Chondrocyte (in vitro differentiated cells): ENCODE results near the gene CDH24. TPM values are rescaled to one million over a fixed set of nuclear protein-coding genes. Genes with fewer than 3 reads are reported as not detected.

Source experiments
- DNase-seq: peaks from one replicate; pipeline ENCODE4 v3.0.0; 2021; ENCODE audit warnings: mixed read lengths, low spot score
- H3K27ac Mint-ChIP-seq: one replicate; pipeline ENCODE4 v1.8.0; 2021; ENCODE audit warnings: mild to moderate bottlenecking, moderate library complexity, mixed read lengths; ENCODE audit not compliant: unreplicated experiment
- H3K27me3 Mint-ChIP-seq: 2 replicates; pipeline ENCODE4 v1.8.0; 2021; ENCODE audit warnings: low read depth, mixed read lengths
- H3K36me3 Mint-ChIP-seq: 2 replicates; pipeline ENCODE4 v1.8.0; 2021; ENCODE audit warnings: low read depth, mixed read lengths
- H3K4me1 Mint-ChIP-seq: 2 replicates; pipeline ENCODE4 v1.8.0; 2021; ENCODE audit warnings: low read depth, mild to moderate bottlenecking, mixed read lengths
- H3K4me3 Mint-ChIP-seq: one replicate; pipeline ENCODE4 v1.8.0; 2021; ENCODE audit warnings: mild to moderate bottlenecking, moderate library complexity, mixed read lengths; ENCODE audit not compliant: unreplicated experiment
- H3K9me3 Mint-ChIP-seq: 2 replicates; pipeline ENCODE4 v1.8.0; 2021; ENCODE audit warnings: low read depth, mixed read lengths
- total RNA-seq: library from RNA; stranded (reverse); gene quantifications from 3 replicates; pipeline ENCODE4 v1.2.1, GENCODE V29; 2021
- TF ChIP-seq, protein P1 (sequence below): fragments of 200-600 bp; sonication (generic); IDR thresholded peaks from 2 replicates; pipeline ENCODE4 v1.5.0; 2021; ENCODE audit warnings: antibody characterized with exemption, mild to moderate bottlenecking, moderate library complexity

CDH24 gene
- total RNA-seq, 1 donor from 2014 or later = 10.2 TPM

DNA sequence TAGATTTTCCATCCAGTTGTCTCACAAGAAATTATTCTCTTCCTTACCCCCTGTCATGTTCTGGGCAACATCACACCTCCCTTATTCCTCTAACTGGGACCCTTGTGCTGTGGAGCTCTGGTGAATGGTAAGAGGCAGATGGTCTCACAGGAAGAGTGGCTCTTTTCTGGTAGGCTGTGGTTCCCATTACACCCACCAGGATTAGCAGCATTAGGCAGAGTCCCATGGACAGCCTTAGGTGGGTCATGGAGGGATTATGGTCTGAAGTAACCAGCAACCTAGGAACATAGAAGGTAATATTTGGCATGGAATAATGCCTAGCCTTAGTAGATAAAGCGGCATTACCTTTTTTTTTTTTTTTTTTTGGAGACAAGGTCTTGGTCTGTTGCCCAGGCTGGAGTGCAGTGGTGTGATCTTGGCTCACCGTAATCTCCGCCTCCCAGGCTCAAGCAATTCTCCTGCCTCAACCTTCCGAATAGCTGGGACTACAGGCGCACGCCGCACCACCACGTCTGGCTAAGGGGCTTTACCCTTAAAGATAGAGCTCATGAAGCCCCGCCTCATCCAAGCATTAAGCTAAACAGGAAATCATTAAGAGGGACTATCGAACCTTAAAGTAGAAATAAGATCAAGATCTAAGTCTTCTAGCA is 42.0 kb upstream of the CDH24 start:
- H3K27ac Mint-ChIP-seq = no peak overlapping the region

DNA sequence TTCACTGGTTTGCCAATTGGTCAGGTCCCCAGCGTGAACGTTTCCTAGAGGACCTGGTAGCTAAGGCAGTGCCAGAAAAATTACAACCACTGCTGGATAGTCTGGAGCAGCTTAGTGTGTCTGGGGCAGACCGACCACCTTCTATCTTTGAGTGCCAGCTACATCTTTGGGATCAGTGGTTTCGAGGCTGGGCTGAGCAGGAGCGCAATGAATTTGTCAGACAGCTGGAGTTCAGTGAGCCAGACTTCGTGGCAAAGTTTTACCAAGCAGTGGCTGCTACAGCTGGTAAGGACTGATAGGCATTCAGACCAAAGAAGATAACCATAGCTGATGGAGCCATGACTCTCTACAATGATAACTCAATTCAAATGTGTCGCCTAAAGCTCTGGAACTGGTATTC is 40.5 kb upstream of the CDH24 start:
- peaks cover 30% of the 10 kb centered on the region for H3K4me1 Mint-ChIP-seq
- H3K9me3 Mint-ChIP-seq = no peaks in the 10 kb centered on the region
- TF ChIP-seq, protein P1, sequence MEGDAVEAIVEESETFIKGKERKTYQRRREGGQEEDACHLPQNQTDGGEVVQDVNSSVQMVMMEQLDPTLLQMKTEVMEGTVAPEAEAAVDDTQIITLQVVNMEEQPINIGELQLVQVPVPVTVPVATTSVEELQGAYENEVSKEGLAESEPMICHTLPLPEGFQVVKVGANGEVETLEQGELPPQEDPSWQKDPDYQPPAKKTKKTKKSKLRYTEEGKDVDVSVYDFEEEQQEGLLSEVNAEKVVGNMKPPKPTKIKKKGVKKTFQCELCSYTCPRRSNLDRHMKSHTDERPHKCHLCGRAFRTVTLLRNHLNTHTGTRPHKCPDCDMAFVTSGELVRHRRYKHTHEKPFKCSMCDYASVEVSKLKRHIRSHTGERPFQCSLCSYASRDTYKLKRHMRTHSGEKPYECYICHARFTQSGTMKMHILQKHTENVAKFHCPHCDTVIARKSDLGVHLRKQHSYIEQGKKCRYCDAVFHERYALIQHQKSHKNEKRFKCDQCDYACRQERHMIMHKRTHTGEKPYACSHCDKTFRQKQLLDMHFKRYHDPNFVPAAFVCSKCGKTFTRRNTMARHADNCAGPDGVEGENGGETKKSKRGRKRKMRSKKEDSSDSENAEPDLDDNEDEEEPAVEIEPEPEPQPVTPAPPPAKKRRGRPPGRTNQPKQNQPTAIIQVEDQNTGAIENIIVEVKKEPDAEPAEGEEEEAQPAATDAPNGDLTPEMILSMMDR = no peak
- no peak overlapping the region for H3K27ac Mint-ChIP-seq
- H3K27me3 Mint-ChIP-seq = no peaks in the 10 kb centered on the region
- no peak overlapping the region for H3K4me3 Mint-ChIP-seq
- no peak for DNase-seq
- H3K36me3 Mint-ChIP-seq = peaks cover 13% of the 10 kb centered on the region

More for the DNA sequence above, 42.0 kb upstream of the CDH24 start:
- peaks cover 21% of the 10 kb centered on the region for H3K4me1 Mint-ChIP-seq
- H3K9me3 Mint-ChIP-seq = no peaks in the 10 kb centered on the region
- H3K27me3 Mint-ChIP-seq = no peaks in the 10 kb centered on the region
- peaks cover 13% of the 10 kb centered on the region for H3K36me3 Mint-ChIP-seq
- H3K4me3 Mint-ChIP-seq = no peak overlapping the region
- no peak for DNase-seq
- TF ChIP-seq, protein P1 = no peak

DNA sequence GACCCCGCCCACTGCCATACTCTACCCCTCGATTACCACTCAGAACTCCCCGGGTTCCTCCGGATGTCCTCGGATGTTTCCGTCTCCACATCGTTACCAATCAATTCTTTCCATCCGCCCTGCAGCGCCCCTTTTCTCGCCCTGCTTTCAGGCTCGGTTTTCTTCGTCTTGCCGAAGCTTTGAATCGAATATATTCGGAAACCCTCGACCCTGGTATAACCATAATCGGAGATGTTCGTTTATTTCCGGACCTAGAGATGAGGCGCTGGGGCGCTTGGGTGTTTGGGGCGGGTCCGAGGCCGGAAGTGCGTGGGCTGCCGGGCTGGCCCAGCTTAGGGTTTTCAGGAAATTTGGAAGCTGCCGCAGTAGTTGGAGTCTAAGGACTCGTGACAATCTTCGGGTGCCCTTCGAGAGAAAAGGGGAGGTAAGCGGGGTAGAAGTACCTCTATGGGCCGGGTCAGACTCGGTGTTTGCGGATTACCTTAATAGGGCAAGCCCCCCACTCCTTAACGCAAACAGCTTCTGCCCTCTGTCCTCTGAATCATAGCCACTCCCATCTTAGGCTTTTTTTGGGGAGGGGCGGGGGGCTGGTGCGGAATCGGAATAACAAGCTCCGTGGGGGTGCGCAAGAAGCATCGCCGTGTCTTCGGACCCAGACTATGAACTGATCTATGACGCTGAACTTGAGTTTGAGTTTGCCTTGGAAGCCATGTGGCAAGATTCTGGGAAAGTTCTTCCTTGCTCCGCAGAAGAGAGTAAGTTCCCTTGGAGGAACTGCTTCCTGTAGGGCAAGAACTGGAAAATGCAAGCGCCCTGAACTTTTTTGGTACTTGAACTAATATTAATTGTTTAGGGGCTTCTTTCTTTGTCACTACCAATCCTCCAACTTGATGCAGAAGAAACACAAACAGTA is 38.1 kb upstream of the CDH24 start, which contains the start of gene C14orf119:
TSS of gene C14orf119 (plus strand) at position 310 of the 913 bp plus-strand sequence. CDS start 2,154 bp downstream, outside the sequence.
- Mint-ChIP-seq H3K27me3 (no peaks in the 10 kb centered on the region), H3K4me3 (no peak within 1 kb of the TSS), H3K36me3 (peaks cover 14% of the 10 kb centered on the region), H3K4me1 (peaks cover 36% of the 10 kb centered on the region), H3K9me3 (no peaks in the 10 kb centered on the region), H3K27ac (no peak within 1 kb of the TSS)
- TF ChIP-seq, protein P1 = no peak
- peak; percentile 99 for DNase-seq

DNA sequence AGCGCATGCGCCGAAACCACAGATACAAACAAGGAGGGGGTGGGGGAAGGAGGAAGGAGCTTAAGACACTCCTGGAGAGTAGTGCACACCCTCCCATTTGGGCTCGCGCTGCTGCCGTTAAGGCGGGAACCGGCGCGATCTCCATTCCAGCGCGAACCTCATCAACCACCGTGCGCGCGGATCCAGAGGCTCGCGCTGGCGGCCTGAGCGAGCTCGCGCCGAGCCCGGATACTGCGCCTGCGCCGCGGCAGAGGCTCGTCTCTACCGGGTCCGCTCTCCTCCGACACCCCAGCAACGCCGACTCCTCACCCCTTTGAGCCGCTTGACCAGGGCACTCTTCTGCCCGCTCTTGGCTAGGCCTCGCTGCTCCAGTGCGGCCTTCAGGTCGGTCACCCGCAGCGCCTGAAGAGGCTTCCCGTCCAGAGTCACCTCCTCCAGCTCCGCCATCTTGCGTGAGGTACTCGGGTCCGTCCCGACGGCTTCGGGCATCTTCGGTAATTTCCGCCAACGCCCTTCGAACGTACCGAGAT is 37.4 kb upstream of the CDH24 start, which contains the start of gene ACIN1:
TSS of gene ACIN1 (minus strand) at position 471 of the 530 bp plus-strand sequence. CDS start at position 447, 24 bp downstream.
- Mint-ChIP-seq H3K4me1 (peaks cover 36% of the 10 kb centered on the region), H3K9me3 (no peaks in the 10 kb centered on the region), H3K27me3 (no peaks in the 10 kb centered on the region), H3K27ac (no peak within 1 kb of the TSS), H3K36me3 (peaks cover 18% of the 10 kb centered on the region), H3K4me3 (no peak within 1 kb of the TSS)
- TF ChIP-seq, protein P1 = no peak
- DNase-seq = no peak
